ENCODE measurements around the gene TNIP2.
A peak's percentile ranks its signal among the peaks of the same experiment; 100 is the strongest.
"Not testable (repeated sequence)": the region's sequence is repeated elsewhere in the genome, so short reads cannot be mapped to it uniquely, and the experiment has no call there.

The TNIP2 gene

GRCh38 chr4:2768921-2769336 is 12.8 kb upstream of the TNIP2 start:
- no peak for DNase-seq (ENCODE audit: low spot score)

GRCh38 chr4:2768124-2768523 is 12.0 kb upstream of the TNIP2 start:
- no peak for DNase-seq (ENCODE audit: low spot score)

GRCh38 chr4:2767705-2768074 is 11.6 kb upstream of the TNIP2 start:
- DNase-seq (ENCODE audit: low spot score) = no peak

GRCh38 chr4:2767046-2767704 is 11.0 kb upstream of the TNIP2 start:
- DNase-seq (ENCODE audit: low spot score) = no peak

GRCh38 chr4:2765832-2766526 is 9.8 kb upstream of the TNIP2 start:
- no peak for DNase-seq (ENCODE audit: low spot score)

GRCh38 chr4:2763511-2763967 is 7.4 kb upstream of the TNIP2 start:
- no peak for DNase-seq (ENCODE audit: low spot score)

GRCh38 chr4:2762486-2763370 is 6.6 kb upstream of the TNIP2 start:
- DNase-seq (ENCODE audit: low spot score) = not testable (repeated sequence)

- no peak for DNase-seq (ENCODE audit: low spot score)
These were observed 5.9 kb upstream of the TNIP2 start for GRCh38 chr4:2762048-2762447.

- no peak for DNase-seq (ENCODE audit: low spot score)
These were observed 5.1 kb upstream of the TNIP2 start for GRCh38 chr4:2761035-2761923.

- no peak for DNase-seq (ENCODE audit: low spot score)
These were observed 1.3 kb upstream of the TNIP2 start for GRCh38 chr4:2757426-2757825.

GRCh38 chr4:2756691-2757350 is 685 bp upstream of the TNIP2 start:
- no peak for DNase-seq (ENCODE audit: low spot score)

GRCh38 chr4:2754848-2755819 is 1.0 kb downstream of the TNIP2 start:
- no peak for DNase-seq (ENCODE audit: low spot score)

GRCh38 chr4:2753436-2753835 is 2.7 kb downstream of the TNIP2 start:
- no peak for DNase-seq (ENCODE audit: low spot score)

- DNase-seq (ENCODE audit: low spot score) = no peak
These were observed 5.2 kb downstream of the TNIP2 start for GRCh38 chr4:2750719-2751605.

- DNase-seq (ENCODE audit: low spot score) = no peak
These were observed 9.0 kb downstream of the TNIP2 start for GRCh38 chr4:2746891-2747695.

- peak; percentile 93 for DNase-seq (ENCODE audit: low spot score)
These were observed 9.9 kb downstream of the TNIP2 start for GRCh38 chr4:2745981-2746806.

GRCh38 chr4:2745516-2745915 is 10.6 kb downstream of the TNIP2 start:
- no peak for DNase-seq (ENCODE audit: low spot score)

Data from NAMALWA (cell line).